IPS DF 19.7 (cell line): Measurements from ENCODE around the gene MRPL12.

Source experiments
- DNase-seq: peaks from one replicate; pipeline ENCODE4 v3.0.0-alpha.2; 2013; ENCODE audit warnings: low read depth, low spot score

MRPL12 gene

GRCh38 chr17:81740395-81740961 lies 37.3 kb downstream of the MRPL12 start:
- no peak for DNase-seq

GRCh38 chr17:81741049-81741593 lies 38.0 kb downstream of the MRPL12 start:
- no peak for DNase-seq

GRCh38 chr17:81741594-81742452 lies 38.7 kb downstream of the MRPL12 start:
- DNase-seq, result no peak
